Endometrial microvascular endothelial cells (primary cell): Measurements from ENCODE around the gene RAB20. TPM values are rescaled to one million over a fixed set of nuclear protein-coding genes. Genes with fewer than 3 reads are reported as not detected.

Source experiments
- in situ Hi-C: cut with HindIII; loops from 2 replicates; pipeline ENCODE4 v1.10.0; 2017; ENCODE audit warnings: low sequenced_read_pairs, low pct_unique_long_range_greater_than_20kb; ENCODE audit errors: inconsistent ontology term
- total RNA-seq: library from RNA; depleted of rRNA; stranded (reverse); fragments of >200 nt; gene quantifications from one replicate; pipeline ENCODE4 v1.2.3, GENCODE V29; 2015; ENCODE audit errors: inconsistent ontology term

Gene RAB20
- total RNA-seq, 1 donor from 2014 or later, result 9.6 TPM

GRCh38 chr13:110483386-110483968 is 78.0 kb downstream of the RAB20 start:
- in situ Hi-C loops, result no loop called here

GRCh38 chr13:110480161-110480560 is 81.4 kb downstream of the RAB20 start:
- in situ Hi-C loops, result no loop called here

GRCh38 chr13:110479648-110480047 is 81.9 kb downstream of the RAB20 start:
- in situ Hi-C loops, result no loop called here

- in situ Hi-C loops, result no loop called here
These were observed 82.3 kb downstream of the RAB20 start for GRCh38 chr13:110479215-110479545.

- in situ Hi-C loops, result no loop called here
These were observed 82.9 kb downstream of the RAB20 start for GRCh38 chr13:110478405-110479214.

- in situ Hi-C loops, result no loop called here
These were observed 83.7 kb downstream of the RAB20 start for GRCh38 chr13:110477706-110478245.

- in situ Hi-C loops, result no loop called here
These were observed 85.3 kb downstream of the RAB20 start for GRCh38 chr13:110476220-110476617.

GRCh38 chr13:110475550-110476219 is 85.8 kb downstream of the RAB20 start:
- in situ Hi-C loops, result no loop called here

- in situ Hi-C loops, result no loop called here
These were observed 86.4 kb downstream of the RAB20 start for GRCh38 chr13:110475117-110475516.

- in situ Hi-C loops, result no loop called here
These were observed 86.8 kb downstream of the RAB20 start for GRCh38 chr13:110474713-110475112.

Other genes starting within 250 kb of the RAB20 start
- gene NAXD, start 53.8 kb upstream of the RAB20 start, total RNA-seq, result 18.3 TPM
- gene CARS2, start 144.4 kb upstream of the RAB20 start, total RNA-seq, result 37.7 TPM
- gene ING1, start 152.0 kb upstream of the RAB20 start, total RNA-seq, result 7.4 TPM